Endothelial cell of hepatic sinusoid (primary cell): ENCODE measurements around the gene SETDB1.
"Not testable (repeated sequence)": the region's sequence is repeated elsewhere in the genome, so short reads cannot be mapped to it uniquely, and the experiment has no call there.

Experiments
- in situ Hi-C: cut with HindIII; loops from 2 replicates; pipeline ENCODE4 v1.10.0; 2017; ENCODE audit warnings: low sequenced_read_pairs

The SETDB1 gene

GRCh38 chr1:150928775-150929174 is 2.6 kb downstream of the SETDB1 start:
- in situ Hi-C loops, result not testable (repeated sequence)

GRCh38 chr1:150931773-150932172 is 5.6 kb downstream of the SETDB1 start:
- in situ Hi-C loops, result no loop called here

GRCh38 chr1:150944856-150945255 is 18.7 kb downstream of the SETDB1 start:
- in situ Hi-C loops, result loop anchor here (5.0 kb wide), 1 partner anchor 37 kb away; the partner anchor contains the start of gene ANXA9

- in situ Hi-C loops, result no loop called here
Observed at GRCh38 chr1:150954708-150955107, 28.5 kb downstream of the SETDB1 start.

- in situ Hi-C loops, result no loop called here
Observed at GRCh38 chr1:150955280-150955679, 29.1 kb downstream of the SETDB1 start.

GRCh38 chr1:150957666-150958065 is 31.5 kb downstream of the SETDB1 start:
- in situ Hi-C loops, result no loop called here

GRCh38 chr1:150960646-150961045 is 34.5 kb downstream of the SETDB1 start:
- in situ Hi-C loops, result no loop called here

- in situ Hi-C loops, result no loop called here
Observed at GRCh38 chr1:150961756-150962155, 35.6 kb downstream of the SETDB1 start.

- in situ Hi-C loops, result no loop called here
Observed at GRCh38 chr1:150963321-150964163, 37.4 kb downstream of the SETDB1 start.

GRCh38 chr1:150964164-150964489 is 38.0 kb downstream of the SETDB1 start:
- in situ Hi-C loops, result no loop called here

- in situ Hi-C loops, result no loop called here
Observed at GRCh38 chr1:150965605-150966004, 39.4 kb downstream of the SETDB1 start.

GRCh38 chr1:150966011-150966410 is 39.8 kb downstream of the SETDB1 start:
- in situ Hi-C loops, result no loop called here

- in situ Hi-C loops, result no loop called here
Observed at GRCh38 chr1:150967936-150968335, 41.8 kb downstream of the SETDB1 start.

GRCh38 chr1:150968491-150968890 is 42.3 kb downstream of the SETDB1 start:
- in situ Hi-C loops, result no loop called here

GRCh38 chr1:150969626-150970025 is 43.5 kb downstream of the SETDB1 start:
- in situ Hi-C loops, result no loop called here

GRCh38 chr1:150970808-150971582 is 44.8 kb downstream of the SETDB1 start:
- in situ Hi-C loops, result no loop called here

- in situ Hi-C loops, result no loop called here
Observed at GRCh38 chr1:150971583-150972416, 45.6 kb downstream of the SETDB1 start.

- in situ Hi-C loops, result no loop called here
Observed at GRCh38 chr1:150972417-150972940, 46.3 kb downstream of the SETDB1 start.

- in situ Hi-C loops, result no loop called here
Observed at GRCh38 chr1:150973258-150973835, 47.2 kb downstream of the SETDB1 start.

- in situ Hi-C loops, result no loop called here
Observed at GRCh38 chr1:150973836-150974579, 47.8 kb downstream of the SETDB1 start.
